Epidermal melanocyte (primary cell): ENCODE results near the gene SLC36A4.
A peak's percentile ranks its signal among the peaks of the same experiment; 100 is the strongest.
"Not testable (repeated sequence)": the region's sequence is repeated elsewhere in the genome, so short reads cannot be mapped to it uniquely, and the experiment has no call there.

Experiments used
- DNase-seq: peaks from one replicate; pipeline ENCODE4 v3.0.0; 2011; ENCODE audit warnings: low spot score; ENCODE audit not compliant: insufficient read length

Gene SLC36A4

DNA sequence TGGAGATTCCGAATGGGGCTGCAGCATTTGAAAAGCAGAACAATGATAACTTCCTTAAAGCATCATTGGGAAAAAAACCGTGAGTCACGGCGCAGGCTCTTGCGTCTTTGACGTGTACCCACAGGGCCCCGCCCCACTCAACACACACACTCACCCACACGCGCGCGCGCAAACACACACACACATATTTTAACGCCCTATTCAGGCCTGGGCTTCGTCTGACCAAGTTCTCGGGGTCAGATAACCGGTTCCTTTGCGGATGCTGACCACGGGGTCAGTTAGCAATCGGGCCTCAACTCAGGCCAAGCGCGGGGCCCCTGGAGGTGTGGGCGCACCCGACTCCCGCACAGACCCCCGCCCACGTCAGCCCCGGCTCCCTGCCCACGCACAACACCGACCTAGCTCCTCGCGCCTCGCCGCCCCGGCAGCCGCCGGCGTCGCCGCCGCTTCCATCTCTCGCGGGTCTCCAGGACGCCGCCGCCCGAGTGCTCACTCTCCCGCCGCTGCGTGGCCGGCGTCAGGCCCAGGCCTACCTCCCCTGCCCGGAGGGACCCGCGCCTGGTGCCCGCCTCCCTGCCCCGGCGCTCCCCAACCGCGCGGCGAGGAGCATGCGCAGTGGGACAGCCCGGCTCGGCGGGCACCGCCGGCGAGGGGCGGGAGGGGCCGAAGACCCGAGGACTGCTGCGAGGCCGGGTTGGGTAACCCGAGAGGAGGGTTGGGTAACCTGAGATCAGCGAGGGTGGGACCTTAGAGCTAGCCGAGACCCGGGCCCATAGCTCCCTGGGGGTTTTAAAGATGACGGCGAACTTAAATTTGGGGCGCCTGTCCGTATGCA lies at the start of gene SLC36A4:
SLC36A4 (minus strand) TSS at position 612 of the 835 bp plus-strand sequence; CDS start at position 453, 159 bp downstream.
- DNase-seq: peak; percentile 49

DNA sequence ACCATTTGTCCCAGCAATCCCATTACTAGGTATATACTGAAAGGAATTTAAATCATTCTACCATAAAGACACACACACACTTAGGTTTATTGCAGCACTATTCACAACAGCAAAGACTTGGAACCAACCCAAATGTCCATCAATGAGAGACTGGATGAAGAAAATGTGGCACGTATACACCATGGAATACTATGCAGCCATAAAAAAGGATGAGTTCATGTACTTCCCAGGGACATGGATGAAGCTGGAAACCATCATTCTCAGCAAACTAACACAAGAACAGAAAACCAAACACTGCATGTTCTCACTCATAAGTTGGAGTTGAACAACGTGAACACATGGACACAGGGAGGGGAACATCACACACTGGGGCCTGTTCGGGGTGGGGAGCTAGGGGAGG lies 49.0 kb upstream of the SLC36A4 start:
- not testable (repeated sequence) for DNase-seq

DNA sequence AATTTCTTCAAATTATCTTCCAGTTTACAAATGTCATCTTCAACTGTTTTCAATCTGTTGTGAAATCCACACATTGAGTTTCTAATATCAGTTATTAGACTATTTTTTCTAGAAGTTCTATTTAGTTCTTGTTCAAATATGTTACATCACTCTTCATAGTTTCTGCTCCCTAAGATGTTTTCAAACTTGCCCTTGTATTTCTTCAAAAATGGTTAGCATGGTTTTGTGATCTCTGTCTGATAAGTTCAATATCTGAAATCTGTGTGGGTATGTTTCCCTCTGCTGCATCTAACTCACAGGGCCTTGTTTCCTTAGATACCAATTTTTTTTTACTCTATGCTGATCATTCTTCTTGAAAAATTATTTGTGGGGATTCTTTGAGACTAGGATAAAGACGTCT lies 46.2 kb upstream of the SLC36A4 start:
- DNase-seq: no peak

GRCh38 chr11:93239966-93240365 lies 42.2 kb upstream of the SLC36A4 start:
- no peak for DNase-seq

GRCh38 chr11:93238956-93239355 lies 41.2 kb upstream of the SLC36A4 start:
- no peak for DNase-seq

- no peak for DNase-seq
Observed at GRCh38 chr11:93236741-93237675, 39.2 kb upstream of the SLC36A4 start.

GRCh38 chr11:93234602-93235207 lies 36.9 kb upstream of the SLC36A4 start:
- DNase-seq: peak; percentile 43

DNA sequence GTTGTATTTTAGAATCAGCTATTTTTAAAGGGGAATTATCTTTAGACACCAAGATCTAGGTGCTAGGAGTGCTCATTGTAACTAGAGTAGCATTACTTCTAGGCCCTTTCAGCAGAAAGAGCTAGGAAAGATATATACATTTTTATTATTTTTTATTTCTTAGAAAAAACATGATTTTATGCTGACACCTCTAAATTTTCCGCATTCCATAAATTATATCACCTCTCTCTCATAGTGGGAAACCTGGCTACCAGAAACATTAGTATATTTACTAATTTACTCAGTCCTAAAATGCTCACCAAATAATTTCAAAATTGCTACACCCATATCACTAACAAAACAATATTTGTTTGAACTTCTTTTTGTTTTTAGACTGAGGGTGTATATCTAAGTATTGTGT lies 32.1 kb upstream of the SLC36A4 start:
- DNase-seq: no peak

GRCh38 chr11:93225662-93226061 lies 27.9 kb upstream of the SLC36A4 start:
- peak; percentile 36 for DNase-seq

- no peak for DNase-seq
Observed at GRCh38 chr11:93221539-93221938, 23.7 kb upstream of the SLC36A4 start.

DNA sequence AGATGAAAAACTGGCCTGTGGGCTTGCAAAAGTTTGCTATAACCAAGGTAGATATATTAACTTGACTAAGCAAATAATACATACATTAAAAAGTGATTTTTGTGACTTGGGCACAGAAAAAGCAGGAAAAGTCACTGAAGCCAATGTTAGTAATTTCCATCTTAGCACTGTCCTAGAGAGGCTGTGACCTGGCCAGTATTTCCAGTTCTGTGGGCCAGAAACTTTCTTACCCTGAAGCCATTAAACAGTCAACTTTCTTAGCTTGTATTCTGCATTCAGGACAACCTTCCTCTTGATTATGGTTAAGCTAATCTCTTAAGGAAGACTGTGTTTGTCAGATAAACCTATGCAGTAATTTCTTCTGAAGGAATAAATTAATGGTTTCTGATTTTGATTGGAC lies 22.3 kb upstream of the SLC36A4 start:
- DNase-seq: no peak

DNA sequence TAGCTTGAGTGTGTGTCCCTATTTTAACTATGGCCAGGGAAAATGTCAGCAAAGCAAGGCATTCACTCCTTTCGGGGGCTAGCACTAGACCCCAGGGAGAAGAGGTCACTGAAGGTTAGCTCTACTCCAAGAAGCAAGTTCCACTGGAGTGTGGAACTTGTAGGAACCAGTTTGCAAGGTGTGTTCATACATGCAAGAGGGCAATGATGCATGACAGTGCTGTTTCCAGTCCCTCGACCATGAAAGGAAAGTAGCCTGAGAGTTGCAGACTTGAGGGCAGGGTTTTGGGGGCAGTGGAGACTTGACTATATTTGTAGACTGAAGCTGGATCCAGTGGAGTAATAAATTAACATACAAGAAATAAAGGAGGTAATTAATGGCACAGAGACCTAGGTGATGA lies 21.6 kb upstream of the SLC36A4 start:
- no peak for DNase-seq

GRCh38 chr11:93216511-93217101 lies 18.8 kb upstream of the SLC36A4 start:
- DNase-seq: no peak

- DNase-seq: no peak
Observed at GRCh38 chr11:93213622-93214021, 15.8 kb upstream of the SLC36A4 start.

DNA sequence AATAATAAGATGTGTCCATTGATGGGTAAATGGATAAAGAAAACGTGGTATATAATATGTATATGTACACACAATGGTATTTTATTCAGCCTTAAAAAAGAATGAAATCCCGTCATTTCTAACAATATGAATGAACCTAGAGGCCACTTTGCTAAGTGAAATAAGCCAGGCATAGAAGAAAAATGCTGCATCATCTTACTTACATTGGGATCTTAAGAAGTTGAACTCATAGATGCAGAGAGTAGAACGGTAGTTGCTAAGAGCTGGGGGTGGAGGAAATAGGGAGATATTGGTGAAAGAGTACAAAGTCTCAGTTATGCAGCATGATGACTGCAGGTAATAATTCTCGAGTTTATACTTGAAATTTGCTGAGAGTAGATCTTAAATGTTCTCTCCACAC lies 14.3 kb upstream of the SLC36A4 start:
- DNase-seq: no peak

DNA sequence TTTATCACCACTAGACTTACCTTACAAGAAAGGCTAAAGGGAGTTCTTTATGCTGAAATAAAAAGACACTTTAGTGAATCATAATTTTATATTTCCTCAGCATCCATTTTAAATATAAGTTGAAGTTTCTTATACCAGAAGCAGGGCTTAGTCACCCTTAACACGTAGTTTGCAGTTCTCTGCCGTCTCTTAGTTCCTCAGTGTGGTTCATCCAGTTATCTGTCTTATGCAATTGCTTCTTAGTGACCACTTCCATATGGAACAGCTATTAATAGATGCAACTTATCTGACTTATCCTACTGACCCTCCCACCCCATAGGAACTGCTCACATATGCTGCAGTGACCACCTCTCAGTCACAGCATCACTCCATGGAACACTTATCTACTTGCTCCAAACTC lies 11.7 kb upstream of the SLC36A4 start:
- no peak for DNase-seq

DNA sequence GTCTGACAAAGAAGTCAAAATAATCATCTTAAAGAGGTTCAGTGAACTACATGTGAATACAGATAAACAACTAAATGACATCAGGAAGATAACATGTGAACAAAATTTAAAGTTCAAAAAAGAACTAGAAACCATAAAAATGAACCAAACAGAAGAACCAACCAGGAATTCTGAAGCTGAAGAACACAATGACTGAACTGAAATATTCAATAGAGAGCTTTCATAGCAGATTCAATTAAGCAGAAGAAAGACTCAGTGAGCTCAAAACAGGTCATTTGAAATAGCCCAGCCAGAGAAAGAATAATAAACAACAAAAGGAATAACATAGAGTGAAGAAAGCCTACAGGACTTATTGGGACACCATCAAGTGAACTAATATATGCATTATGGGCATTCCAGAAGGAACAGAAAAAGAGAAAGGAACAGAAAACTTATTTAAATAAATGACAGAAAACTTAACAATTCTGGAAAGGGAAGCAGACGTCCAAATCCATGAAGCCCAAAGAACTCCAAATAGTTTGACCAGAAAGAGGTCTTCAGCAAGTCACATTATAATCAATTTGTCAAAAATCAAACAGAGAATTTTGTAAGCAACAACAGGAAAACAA lies 11.0 kb upstream of the SLC36A4 start:
- no peak for DNase-seq

GRCh38 chr11:93199616-93200015 lies 1.8 kb upstream of the SLC36A4 start:
- no peak for DNase-seq

GRCh38 chr11:93198215-93198845 lies 539 bp upstream of the SLC36A4 start:
- DNase-seq: no peak

- no peak for DNase-seq
Observed at GRCh38 chr11:93196816-93197379, 893 bp downstream of the SLC36A4 start.
